HG03558 (cell line): ENCODE data around the gene YIPF2.
"Not testable (repeated sequence)": the region's sequence is repeated elsewhere in the genome, so short reads cannot be mapped to it uniquely, and the experiment has no call there.

Experiments
- ATAC-seq: cut with Tn5 transposase; IDR thresholded peaks from one replicate; pipeline ENCODE4 v1.9.1; 2021; ENCODE audit warnings: moderate number of reproducible peaks; ENCODE audit not compliant: unreplicated experiment; ENCODE audit errors: extremely low read depth

The YIPF2 gene

GRCh38 chr19:10881403-10882107 lies 46.9 kb downstream of the YIPF2 start:
- ATAC-seq: no peak

GRCh38 chr19:10878253-10878652 lies 50.2 kb downstream of the YIPF2 start:
- ATAC-seq: no peak

- not testable (repeated sequence) for ATAC-seq
These were observed 50.8 kb downstream of the YIPF2 start for GRCh38 chr19:10877608-10878007.

- no peak for ATAC-seq
These were observed 51.8 kb downstream of the YIPF2 start for GRCh38 chr19:10876459-10877240.

- no peak for ATAC-seq
These were observed 54.4 kb downstream of the YIPF2 start for GRCh38 chr19:10874024-10874423.

GRCh38 chr19:10872546-10873107 lies 55.8 kb downstream of the YIPF2 start:
- ATAC-seq: no peak
